Ectodermal cell (in vitro differentiated cells): Measurements from ENCODE around the gene MCOLN3.

Source experiments
- H3K27ac ChIP-seq: 2 replicates; pipeline ENCODE4 v1.7.0; 2013; ENCODE audit warnings: mild to moderate bottlenecking, low read depth, low read length; ENCODE audit not compliant: insufficient read depth, poor library complexity, severe bottlenecking
- H3K27me3 ChIP-seq: 2 replicates; pipeline ENCODE4 v1.7.0; 2013; ENCODE audit warnings: mild to moderate bottlenecking, low read length; ENCODE audit not compliant: insufficient read depth, control insufficient read depth, poor library complexity, severe bottlenecking
- H3K36me3 ChIP-seq: one replicate; pipeline ENCODE4 v1.7.0; 2013; ENCODE audit warnings: low read length; ENCODE audit not compliant: control insufficient read depth, insufficient read depth
- H3K4me1 ChIP-seq: one replicate; pipeline ENCODE4 v1.7.0; 2013; ENCODE audit warnings: low read length; ENCODE audit not compliant: control insufficient read depth, insufficient read depth
- H3K4me3 ChIP-seq: 2 replicates; pipeline ENCODE4 v1.7.0; 2013; ENCODE audit warnings: low read depth, low read length, control low read depth; ENCODE audit not compliant: insufficient read depth
- H3K9me3 ChIP-seq: 2 replicates; pipeline ENCODE4 v1.7.0; 2013; ENCODE audit warnings: mild to moderate bottlenecking, low read length, moderate library complexity; ENCODE audit not compliant: control insufficient read depth
- WGBS, 2 experiments: methylation state at CpG; one replicate each; pipeline ENCODE4 v1.1.7; 2013; ENCODE audit warnings: missing lambda C conversion rate in 2 of 2; 5-methylcytosine and 5-hydroxymethylcytosine counted together

Gene MCOLN3

DNA sequence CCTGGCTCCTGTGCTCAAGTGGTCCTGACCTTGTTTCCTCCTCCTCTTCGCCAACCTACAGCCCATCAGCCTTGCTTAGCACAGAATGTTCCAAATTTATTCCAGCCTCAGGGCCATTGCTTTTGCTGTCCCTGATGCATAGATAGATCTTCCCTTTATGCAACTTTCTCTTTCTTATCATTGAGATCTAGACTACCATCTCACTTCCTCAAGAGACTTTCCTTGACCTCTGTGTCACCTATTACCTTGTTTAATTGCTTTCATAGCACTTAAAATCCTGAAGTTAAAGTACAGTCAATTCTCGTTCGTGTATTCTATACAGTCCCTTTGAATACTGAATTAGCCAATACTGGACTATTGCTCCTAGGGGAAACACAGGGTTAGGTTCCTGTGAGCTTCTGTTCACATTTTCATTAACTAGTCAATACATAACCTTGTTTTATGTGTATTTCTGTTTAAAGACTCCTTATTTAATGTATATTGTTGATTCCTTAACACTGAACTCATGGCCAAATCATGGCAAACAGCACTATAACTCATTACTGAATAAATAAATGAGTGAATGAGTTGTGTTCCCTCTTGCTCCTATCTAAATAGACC is 26.2 kb upstream of the MCOLN3 start:
- no peak overlapping the region for H3K4me3 ChIP-seq
- H3K27me3 ChIP-seq, result no peaks in the 10 kb centered on the region
- H3K36me3 ChIP-seq, result no peaks in the 10 kb centered on the region
- WGBS, 2 experiments, result 92 to 97% methylated on average over 3 of the region's 3 CpGs
- no peaks in the 10 kb centered on the region for H3K9me3 ChIP-seq
- no peak overlapping the region for H3K27ac ChIP-seq
- H3K4me1 ChIP-seq, result no peaks in the 10 kb centered on the region

DNA sequence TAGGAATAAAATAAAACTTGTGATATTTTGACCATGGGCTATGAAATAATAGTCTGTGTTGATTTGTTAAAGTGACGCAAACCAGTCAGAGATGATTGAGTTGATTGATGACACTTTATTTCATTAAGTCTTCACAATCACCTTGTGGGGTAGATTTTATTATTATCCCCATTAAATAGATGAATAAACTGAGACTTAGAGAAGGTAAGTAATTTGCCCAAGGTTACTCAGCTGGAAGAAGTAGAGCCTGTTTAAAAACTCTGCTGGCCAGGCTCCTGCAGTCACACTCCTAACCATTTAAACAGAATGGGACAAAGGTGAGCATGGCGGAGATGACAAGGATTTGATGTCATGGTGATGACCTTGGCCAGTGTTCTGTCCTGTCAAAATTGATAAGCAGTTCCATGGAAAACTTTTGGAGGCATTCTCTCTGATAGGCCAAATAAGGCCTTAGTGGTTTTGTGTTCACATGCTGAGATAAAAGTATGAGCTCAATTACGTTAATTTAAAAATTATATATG is 22.7 kb upstream of the MCOLN3 start:
- Histone ChIP-seq H3K36me3 (no peaks in the 10 kb centered on the region), H3K4me3 (no peak overlapping the region), H3K9me3 (no peaks in the 10 kb centered on the region), H3K27me3 (no peaks in the 10 kb centered on the region), H3K4me1 (no peaks in the 10 kb centered on the region), H3K27ac (peak overlapping the region; percentile 16)
- WGBS, 2 experiments, result 95 to 100% methylated on average over 2 to 3 of the region's 3 CpGs

DNA sequence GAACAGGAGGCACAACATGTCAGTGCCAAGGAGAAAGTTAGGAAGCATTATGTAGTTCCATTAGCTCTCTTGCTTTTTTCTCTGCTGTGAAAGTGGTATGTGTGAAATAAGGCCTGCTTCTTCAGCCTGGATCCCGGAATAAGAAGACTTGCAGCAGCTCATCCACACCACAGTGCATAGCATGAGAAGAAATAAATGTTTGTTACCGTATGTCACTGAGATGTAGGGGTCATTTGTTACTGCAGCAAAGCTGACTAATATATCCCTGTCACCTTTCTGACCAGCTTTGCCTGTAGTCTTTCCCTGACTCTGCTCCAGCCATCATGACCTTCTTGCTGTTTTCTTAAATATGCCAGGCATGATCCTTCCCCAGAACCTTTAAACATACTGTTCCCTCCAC is 20.5 kb upstream of the MCOLN3 start:
- H3K4me1 ChIP-seq, result no peaks in the 10 kb centered on the region
- no peaks in the 10 kb centered on the region for H3K36me3 ChIP-seq
- no peaks in the 10 kb centered on the region for H3K27me3 ChIP-seq
- no peaks in the 10 kb centered on the region for H3K9me3 ChIP-seq
- 90 to 98% methylated on average over 2 of the region's 2 CpGs for WGBS, 2 experiments
- H3K27ac ChIP-seq, result no peak overlapping the region
- H3K4me3 ChIP-seq, result no peak overlapping the region

DNA sequence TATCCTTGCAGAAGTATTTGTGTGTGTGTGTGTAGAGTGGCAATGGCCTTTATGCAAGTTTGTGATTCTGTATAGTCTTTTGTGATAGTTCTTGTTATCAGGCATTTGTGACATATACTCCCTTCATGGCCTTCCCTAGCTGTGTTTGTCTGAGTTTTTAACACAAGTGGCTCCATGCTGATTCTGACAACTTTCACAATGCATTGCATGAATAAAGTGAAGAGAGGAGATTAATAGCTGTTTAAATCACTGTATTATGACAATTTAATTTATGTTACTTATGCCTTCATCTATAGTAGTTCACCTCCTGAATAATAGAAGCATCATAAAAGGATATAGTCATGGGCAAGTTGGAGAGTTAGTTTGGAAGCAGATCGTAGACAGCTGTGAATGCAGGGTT is 17.2 kb upstream of the MCOLN3 start:
- 75 to 93% methylated on average over 1 of the region's 1 CpG for WGBS, 2 experiments

DNA sequence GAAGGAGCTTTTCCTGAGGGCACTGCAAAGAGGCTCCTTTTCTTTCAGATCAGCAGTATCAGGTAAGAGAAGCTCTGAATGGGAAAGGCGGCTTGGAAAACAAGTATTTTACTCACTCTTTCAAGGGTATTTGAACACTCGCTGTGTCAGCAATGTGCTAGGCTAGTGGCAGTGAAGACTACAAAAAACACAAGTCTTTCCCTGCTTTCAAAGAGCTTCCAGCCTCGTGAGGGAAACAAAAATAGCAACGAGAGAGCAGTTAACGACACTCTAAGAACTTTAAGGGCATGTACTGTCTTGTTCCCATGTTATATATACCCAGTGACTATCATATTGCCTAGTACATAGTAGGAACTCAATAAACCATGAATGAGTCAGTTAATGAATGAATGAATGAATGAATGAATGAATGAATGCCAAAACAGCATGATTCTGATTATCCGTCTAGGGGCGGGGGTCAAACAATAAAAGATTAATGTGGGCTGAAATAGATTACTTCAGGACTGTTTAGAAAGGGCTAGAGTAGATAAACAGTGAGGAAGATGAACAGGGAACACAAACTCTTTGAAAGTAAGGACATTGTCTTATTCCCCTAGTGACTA is 14.2 kb upstream of the MCOLN3 start:
- no peaks in the 10 kb centered on the region for H3K9me3 ChIP-seq
- no peak overlapping the region for H3K27ac ChIP-seq
- no peaks in the 10 kb centered on the region for H3K36me3 ChIP-seq
- peaks cover 13% of the 10 kb centered on the region for H3K27me3 ChIP-seq
- peak overlapping the region; percentile 50 for H3K4me3 ChIP-seq
- no peaks in the 10 kb centered on the region for H3K4me1 ChIP-seq
- WGBS, 2 experiments, result 59 to 61% methylated on average over 7 of the region's 7 CpGs

More for the DNA sequence above, 17.2 kb upstream of the MCOLN3 start:
- H3K9me3 ChIP-seq, result no peaks in the 10 kb centered on the region
- no peaks in the 10 kb centered on the region for H3K4me1 ChIP-seq
- no peak overlapping the region for H3K4me3 ChIP-seq
- no peaks in the 10 kb centered on the region for H3K36me3 ChIP-seq
- peaks cover 8% of the 10 kb centered on the region for H3K27me3 ChIP-seq
- H3K27ac ChIP-seq, result no peak overlapping the region

DNA sequence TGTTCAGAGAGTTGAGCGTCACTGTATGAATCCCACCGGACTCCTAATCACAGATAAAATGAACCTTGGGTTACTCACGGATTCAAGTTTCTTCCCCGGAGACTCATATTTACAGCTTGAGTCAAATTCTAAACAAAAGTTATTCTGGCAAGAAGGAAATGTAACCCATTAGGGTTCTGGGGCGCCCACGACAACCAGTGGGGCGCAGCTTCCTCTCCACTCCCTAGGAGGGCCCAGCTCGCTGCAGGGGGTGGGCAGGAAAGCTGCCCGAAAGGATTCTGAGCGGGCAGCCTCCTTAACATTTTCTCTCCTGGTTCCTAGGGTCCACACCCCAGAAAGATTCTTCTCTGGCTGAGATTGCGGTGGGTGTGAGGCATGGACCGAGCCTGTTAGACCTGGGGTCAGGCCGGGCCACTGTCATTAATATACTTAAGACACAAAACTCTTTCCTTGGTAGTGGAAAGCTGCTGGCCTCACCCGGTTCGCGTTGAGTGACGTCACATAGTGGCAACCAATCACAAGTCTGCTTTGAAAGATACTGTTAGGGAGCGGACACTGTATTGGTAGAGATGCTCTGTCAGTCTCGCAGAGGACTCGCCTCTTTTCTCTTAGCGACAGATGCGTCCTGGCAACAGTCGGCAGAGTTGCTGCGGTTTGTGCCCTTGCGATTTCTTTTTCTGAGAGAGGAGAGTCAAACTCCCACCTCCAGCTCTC is 13.6 kb upstream of the MCOLN3 start:
- Histone ChIP-seq H3K36me3 (no peaks in the 10 kb centered on the region), H3K27me3 (peaks cover 13% of the 10 kb centered on the region), H3K4me3 (peak overlapping the region; percentile 50), H3K4me1 (no peaks in the 10 kb centered on the region), H3K27ac (no peak overlapping the region), H3K9me3 (no peaks in the 10 kb centered on the region)
- WGBS, 2 experiments, result 13 to 14% methylated on average over 25 of the region's 25 CpGs

DNA sequence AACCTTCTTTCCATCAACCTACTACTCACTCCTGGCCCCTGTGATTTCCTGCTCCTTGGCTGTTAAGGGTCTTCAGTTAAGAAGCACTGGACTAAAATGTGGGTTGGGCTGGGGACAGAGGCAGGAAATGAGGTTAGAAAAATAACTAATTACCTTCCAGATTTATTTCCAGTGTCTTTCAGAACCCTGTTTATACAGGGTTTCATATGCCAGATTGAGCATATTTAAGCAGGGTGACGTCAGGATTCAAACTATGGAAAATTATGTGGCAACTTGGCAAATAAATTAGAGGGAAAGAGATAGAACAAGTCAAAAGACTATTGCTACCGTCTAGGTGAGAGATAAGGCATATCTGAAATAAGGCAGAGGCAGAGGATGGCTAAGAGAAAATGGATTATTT is 11.7 kb upstream of the MCOLN3 start:
- H3K27me3 ChIP-seq, result peaks cover 13% of the 10 kb centered on the region
- no peaks in the 10 kb centered on the region for H3K4me1 ChIP-seq
- no peak overlapping the region for H3K4me3 ChIP-seq
- H3K9me3 ChIP-seq, result no peaks in the 10 kb centered on the region
- no peak overlapping the region for H3K27ac ChIP-seq
- WGBS, 2 experiments, result 91 to 94% methylated on average over 2 of the region's 2 CpGs
- H3K36me3 ChIP-seq, result no peaks in the 10 kb centered on the region

DNA sequence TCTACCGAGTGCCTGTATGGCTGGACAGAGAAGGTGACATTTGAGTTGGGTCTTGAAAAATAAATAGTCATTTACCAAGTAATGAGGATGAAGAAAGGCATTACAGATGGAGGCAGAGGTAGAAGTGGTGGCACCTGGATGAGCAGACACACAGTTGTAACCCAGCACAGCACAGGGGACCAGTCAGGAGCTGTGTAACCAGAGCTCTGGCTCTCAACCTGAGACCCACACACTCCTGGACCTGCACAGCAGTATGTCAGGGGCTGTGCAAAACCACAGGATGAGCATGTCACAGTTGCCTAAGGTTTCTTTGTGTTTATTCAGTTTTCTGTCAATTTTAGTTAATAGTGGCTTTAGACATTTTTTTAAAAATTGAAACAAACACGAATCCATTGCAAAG is 11.3 kb upstream of the MCOLN3 start:
- Histone ChIP-seq H3K4me1 (no peaks in the 10 kb centered on the region), H3K4me3 (no peak overlapping the region), H3K27me3 (peaks cover 13% of the 10 kb centered on the region), H3K36me3 (no peaks in the 10 kb centered on the region), H3K9me3 (no peaks in the 10 kb centered on the region), H3K27ac (no peak overlapping the region)
- WGBS, 2 experiments, result 90 to 93% methylated on average over 2 of the region's 2 CpGs

DNA sequence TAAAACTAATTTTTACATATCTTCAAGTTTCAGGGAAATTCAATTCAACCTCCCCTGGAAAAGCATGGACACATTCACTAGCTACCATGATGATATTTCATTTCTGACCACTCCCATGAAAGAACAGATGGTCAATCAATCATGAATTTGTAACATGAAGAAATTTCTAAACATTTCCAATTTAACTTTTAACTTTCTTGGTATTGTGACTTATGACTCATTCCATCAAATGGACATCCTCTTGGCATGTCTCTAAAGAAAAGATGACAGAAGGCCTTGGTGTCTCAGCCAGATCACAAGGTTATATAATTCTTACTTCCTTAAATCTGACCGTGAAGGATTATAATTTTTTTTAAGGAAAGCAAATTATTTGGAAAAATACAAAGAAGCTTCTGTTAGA is 10.5 kb upstream of the MCOLN3 start:
- WGBS, 2 experiments, result no CpG with 5 or more reads among the region's 1 CpG

DNA sequence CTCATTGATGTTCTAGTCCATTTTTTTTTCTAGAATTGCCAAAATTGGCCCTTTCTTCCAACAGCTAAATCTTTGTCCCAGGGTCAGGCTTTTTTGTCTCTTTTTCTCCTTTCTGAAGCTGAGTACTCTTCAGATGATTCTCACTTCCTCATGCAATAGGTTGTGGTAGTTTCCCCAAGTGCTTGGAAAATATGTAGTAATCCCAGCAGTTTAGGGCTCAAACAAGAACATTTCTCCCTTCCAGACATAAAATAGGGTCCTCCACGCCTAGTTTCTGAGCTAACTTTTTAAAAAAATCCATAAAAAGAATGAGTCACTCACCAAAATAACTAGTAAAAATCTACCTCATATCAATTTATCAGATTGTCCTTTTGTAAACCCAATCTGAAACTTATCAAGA is 10.0 kb upstream of the MCOLN3 start:
- no peaks in the 10 kb centered on the region for H3K36me3 ChIP-seq
- no peaks in the 10 kb centered on the region for H3K4me1 ChIP-seq
- 82 to 87% methylated on average over 1 of the region's 1 CpG for WGBS, 2 experiments
- no peak overlapping the region for H3K4me3 ChIP-seq
- H3K27ac ChIP-seq, result no peak overlapping the region
- no peaks in the 10 kb centered on the region for H3K9me3 ChIP-seq
- H3K27me3 ChIP-seq, result peaks cover 13% of the 10 kb centered on the region

More for the DNA sequence above, 10.5 kb upstream of the MCOLN3 start:
- H3K4me1 ChIP-seq, result no peaks in the 10 kb centered on the region
- H3K36me3 ChIP-seq, result no peaks in the 10 kb centered on the region
- H3K27ac ChIP-seq, result no peak overlapping the region
- H3K4me3 ChIP-seq, result no peak overlapping the region
- H3K9me3 ChIP-seq, result no peaks in the 10 kb centered on the region
- peaks cover 13% of the 10 kb centered on the region for H3K27me3 ChIP-seq
